ENCODE results near the gene OR1C1.
"Not testable (repeated sequence)": the region's sequence is repeated elsewhere in the genome, so short reads cannot be mapped to it uniquely, and the experiment has no call there.

The OR1C1 gene

DNA sequence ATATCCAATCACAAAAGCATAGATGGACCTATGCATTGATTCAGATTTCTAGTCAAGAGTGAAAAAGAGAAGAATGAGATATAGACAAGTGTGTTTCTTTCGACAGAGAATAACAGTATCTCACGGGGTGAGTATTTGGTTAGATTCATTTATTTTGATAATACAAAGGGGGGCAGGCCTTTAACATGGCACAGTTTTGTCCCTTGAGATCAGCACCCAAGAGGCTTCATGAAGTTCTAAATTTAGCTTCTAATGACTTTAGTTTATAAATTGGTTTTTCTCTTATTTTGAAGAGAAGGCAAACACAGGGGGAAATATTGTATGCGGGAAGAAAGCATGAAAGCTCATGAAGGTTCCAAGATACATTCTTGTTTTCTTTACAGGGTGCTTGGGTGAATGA lies at the start of gene OR1C1:
TSS of gene OR1C1 (minus strand) at position 101 of the 400 bp plus-strand sequence. CDS start 2,150 bp downstream, outside the sequence.
- FAIRE-seq: no peak

DNA sequence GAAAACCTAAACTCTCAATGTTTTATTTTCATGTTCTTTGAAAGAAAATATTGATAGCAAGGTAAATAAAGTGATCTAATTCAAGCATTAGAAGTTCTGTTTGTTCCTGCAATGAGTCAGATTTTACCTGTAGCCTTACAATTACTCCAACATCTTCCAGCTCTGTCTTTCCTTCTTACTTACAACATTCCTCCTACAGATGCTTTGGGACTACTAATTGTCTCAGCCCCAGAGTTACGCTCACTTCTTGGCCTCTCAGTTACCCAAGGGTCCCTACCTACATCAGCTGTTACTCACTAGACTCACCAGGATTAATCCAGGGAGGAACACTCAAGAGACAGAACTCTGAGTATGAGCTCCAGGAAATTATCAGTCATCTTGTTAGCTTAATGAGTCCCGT lies 37.2 kb upstream of the OR1C1 start:
- FAIRE-seq: no peak

DNA sequence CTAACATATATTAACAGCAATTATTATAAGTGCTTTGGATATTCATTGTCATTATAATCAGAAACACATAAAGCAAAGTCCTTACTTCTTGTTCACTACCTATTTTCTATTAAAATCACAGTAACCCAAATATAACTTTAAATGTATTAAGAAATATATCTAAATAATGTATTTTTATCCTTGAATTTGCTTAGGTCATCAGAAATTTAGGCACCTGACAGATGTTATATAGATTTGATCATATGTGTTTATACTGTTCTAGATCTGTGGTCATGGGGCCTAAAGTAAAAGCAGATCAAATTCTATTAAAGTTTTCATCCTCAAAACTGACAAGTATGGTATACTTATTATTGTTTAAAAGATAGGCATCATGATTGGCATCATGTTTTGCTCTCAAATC lies 9.2 kb upstream of the OR1C1 start:
- no peak for FAIRE-seq

DNA sequence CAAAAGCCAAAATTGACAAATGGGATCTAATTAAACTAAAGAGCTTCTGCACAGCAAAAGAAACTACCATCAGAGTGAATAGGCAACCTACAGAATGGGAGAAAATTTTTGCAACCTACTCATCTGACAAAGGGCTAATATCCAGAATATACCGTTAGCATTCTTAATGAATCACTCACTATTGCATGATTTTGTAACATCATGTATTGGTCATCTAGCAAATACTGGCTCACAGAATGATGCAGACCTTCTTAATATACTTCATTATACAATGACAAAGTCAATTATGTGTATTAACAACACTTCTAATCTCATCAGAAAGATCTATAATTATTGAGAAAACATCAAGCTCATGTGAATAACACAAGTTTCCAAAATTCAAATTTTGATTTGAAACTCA lies 6.0 kb downstream of the OR1C1 start:
- not testable (repeated sequence) for FAIRE-seq

GRCh38 chr1:247749870-247750269 lies 10.5 kb downstream of the OR1C1 start:
- FAIRE-seq: no peak

DNA sequence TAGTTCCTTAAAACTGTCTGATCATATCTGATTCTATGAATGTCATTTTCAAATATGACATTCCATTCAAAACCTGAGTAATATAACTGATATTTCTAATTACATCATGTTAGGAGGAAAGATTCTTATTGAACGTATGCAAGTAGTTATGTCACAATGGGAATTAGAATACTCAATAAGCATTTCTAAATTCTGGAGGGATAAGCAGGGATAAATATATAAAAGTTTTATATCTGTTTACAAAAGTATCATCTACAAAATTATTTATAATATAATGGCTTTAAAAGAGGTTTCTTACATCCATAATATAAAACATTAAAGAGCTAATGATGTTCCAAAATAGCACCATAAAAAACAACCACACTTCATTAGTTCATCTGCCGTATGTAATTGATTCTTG lies 12.3 kb downstream of the OR1C1 start, which contains the start of gene OR14A2:
TSS of gene OR14A2 (minus strand) at position 101 of the 400 bp plus-strand sequence.
- no peak for FAIRE-seq

DNA sequence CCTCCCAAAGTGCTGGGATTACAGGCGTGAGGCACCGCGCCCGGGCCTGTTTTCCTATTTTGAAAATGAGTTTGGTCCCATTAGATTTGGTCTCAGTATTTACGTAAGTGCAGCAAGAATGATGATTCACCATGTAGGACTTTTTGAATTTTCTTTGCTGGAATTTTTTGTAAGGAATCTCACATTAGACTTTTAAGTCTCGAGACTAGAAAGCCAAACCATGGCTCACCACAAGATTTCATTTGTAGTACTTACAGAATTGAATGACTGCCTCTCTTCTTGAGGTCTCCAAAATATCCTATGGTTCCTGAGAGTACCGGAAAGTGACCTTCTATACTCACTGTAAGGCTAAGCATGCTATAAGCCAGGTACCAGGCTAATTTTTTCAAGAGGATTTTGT lies 12.7 kb downstream of the OR1C1 start:
- no peak for FAIRE-seq

DNA sequence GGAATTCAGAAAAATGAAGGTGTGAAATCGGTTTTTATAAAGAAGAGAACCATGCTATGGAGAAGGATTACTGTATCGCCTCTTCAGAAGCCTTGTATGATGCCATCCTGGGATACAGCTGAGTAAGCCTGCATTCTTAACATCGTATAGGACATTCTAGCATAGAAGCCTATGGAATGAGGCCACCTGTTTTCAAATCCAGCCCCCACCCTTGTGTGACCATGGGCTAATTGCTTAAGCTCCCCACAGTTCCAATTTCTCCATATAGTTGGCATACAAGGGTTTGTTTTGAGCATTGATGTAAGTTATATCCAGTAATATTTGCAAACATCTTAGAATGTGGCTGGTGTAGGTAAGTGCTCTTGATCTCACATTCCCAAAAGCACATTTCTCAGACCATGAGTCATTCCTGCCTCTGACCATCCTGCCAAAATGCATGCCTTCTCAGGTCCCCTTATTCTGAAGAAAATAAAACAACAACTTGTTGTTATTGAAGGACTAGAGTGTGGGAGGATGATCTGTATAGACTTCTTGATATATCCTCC lies 13.9 kb downstream of the OR1C1 start:
- FAIRE-seq: no peak

GRCh38 chr1:247742215-247742760 lies 18.1 kb downstream of the OR1C1 start:
- not testable (repeated sequence) for FAIRE-seq

DNA sequence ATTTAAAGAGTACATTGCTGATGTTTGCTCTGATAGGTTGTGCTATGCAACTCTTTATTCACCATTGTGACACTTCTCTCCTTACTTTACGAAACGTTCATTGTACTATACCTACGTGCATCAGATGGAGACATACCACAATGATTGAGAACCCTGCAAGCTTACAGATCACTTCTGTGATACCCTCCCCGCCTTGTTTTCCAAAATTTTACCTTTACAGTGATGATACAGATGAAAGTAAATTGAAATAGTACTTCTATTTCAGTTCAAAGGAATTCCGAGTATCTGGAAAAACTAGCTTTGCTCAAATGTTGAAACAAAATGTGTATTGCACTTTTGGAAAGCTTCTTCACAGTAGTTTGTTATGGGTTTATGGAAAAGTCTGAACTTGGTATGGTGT lies 18.6 kb downstream of the OR1C1 start:
- no peak for FAIRE-seq

DNA sequence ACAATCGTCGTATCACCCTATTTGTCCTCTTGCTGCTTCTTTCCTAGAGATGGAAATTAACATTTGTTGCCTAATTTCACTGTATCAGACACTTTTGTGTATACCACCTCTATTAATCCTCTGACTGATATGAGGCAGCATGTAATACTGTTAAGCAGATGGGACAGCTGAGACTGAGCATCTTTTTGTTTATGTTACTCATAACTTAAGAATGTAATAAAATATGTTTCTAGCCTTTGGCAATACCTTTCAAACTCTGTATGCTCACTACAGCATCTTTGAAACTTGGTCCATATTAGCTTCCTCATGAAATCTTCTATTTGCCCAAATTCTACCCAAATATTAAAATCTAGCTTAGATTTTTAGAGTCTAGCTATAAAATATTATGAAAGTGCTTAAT lies 19.6 kb downstream of the OR1C1 start:
- no peak for FAIRE-seq

DNA sequence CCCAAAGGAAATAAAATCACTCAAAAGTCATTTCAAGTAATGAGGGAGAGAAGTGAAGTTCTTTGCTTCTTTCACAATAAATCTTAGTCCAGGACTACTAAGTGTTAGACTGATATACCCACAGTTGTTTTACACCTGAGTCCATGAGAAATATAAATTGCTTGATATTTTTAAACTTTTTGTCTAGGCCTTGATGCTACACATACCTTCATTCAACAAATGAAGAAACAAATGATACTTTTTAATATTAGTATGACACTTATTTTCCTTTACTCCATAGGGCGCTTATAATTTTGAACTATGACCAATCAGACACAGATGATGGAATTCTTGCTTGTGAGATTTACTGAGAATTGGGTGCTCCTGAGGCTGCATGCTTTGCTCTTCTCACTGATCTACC lies 22.0 kb downstream of the OR1C1 start, which contains the start of gene OR14K1:
TSS of gene OR14K1 (plus strand) at position 301 of the 400 bp plus-strand sequence. CDS start at position 301, 0 bp downstream.
- no peak for FAIRE-seq

GRCh38 chr1:247721222-247721621 lies 39.1 kb downstream of the OR1C1 start:
- no peak for FAIRE-seq

GRCh38 chr1:247716546-247716945 lies 43.8 kb downstream of the OR1C1 start, which contains the start of gene OR6F1:
OR6F1 (minus strand) TSS chr1:247716646; CDS start chr1:247712755, 3,891 bp downstream.
- FAIRE-seq: no peak

- no peak for FAIRE-seq
These were observed 46.6 kb downstream of the OR1C1 start for GRCh38 chr1:247713753-247714152.

- FAIRE-seq: not testable (repeated sequence)
These were observed 49.7 kb downstream of the OR1C1 start for GRCh38 chr1:247710681-247711080.

Measured in G401.6 (cell line).